Epithelial cell of esophagus (primary cell): ENCODE data around the gene NOP56.
A peak's percentile ranks its signal among the peaks of the same experiment; 100 is the strongest.

Source experiments
- DNase-seq: peaks from one replicate; pipeline ENCODE4 v3.0.0; 2010; ENCODE audit warnings: low read depth
- H3K4me3 ChIP-seq: 2 replicates; pipeline ENCODE4 v1.5.1; 2011; ENCODE audit warnings: mild to moderate bottlenecking, low read length, control low read depth
- CTCF ChIP-seq: IDR thresholded peaks from 2 replicates; pipeline ENCODE4 v1.5.1; 2011; ENCODE audit warnings: low read depth, mild to moderate bottlenecking, low read length, control low read depth, inconsistent platforms; ENCODE audit not compliant: insufficient read depth; ENCODE audit errors: missing control alignments

The NOP56 gene

DNA sequence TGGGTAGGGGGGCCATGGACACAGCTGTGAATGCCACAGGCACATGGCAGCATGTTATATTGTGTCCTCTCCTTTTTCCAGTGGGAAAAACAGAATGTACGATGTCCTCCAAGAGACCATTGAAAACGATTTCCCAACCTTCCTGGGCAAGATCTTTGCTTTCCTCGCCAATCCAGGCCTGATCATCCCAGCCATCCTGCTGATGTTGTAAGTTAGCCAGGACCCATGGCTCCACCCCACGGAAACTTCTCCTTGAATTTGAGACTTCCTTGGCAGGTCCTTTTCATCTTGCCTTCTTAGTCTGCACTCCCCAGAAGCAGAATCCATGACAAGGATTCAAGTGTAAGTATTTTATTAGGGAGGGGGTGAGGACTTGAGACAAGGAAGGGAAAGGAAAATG is 28.2 kb upstream of the NOP56 start:
- H3K4me3 ChIP-seq, result no peak overlapping the region
- no peak for DNase-seq
- no peak for TF ChIP-seq CTCF

DNA sequence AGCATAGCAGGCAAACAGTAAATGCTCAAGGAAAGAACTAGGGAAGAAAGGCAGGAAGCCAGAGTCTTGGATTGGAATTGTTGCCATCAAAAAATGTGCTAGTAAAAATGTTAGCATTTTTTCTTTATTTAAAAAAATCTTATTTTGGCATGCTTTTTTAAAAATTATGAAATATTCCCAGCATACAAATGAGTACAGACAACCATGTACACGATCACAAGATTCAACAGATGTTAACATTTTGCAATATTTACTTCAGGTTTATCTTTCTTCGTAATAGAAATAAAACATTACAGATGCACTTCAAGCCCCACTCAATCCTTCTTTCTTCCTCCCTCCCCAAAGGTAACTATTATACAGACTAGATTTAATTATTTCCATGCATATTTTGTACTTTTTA is 27.4 kb upstream of the NOP56 start:
- H3K4me3 ChIP-seq, result no peak overlapping the region
- no peak for TF ChIP-seq CTCF
- DNase-seq, result no peak

GRCh38 chr20:2626853-2627541 is 25.4 kb upstream of the NOP56 start:
- TF ChIP-seq CTCF, result no peak
- DNase-seq, result peak; percentile 97
- H3K4me3 ChIP-seq, result no peak overlapping the region

GRCh38 chr20:2631228-2631627 is 21.2 kb upstream of the NOP56 start:
- no peak for TF ChIP-seq CTCF
- DNase-seq, result peak; percentile 20
- H3K4me3 ChIP-seq, result no peak overlapping the region

DNA sequence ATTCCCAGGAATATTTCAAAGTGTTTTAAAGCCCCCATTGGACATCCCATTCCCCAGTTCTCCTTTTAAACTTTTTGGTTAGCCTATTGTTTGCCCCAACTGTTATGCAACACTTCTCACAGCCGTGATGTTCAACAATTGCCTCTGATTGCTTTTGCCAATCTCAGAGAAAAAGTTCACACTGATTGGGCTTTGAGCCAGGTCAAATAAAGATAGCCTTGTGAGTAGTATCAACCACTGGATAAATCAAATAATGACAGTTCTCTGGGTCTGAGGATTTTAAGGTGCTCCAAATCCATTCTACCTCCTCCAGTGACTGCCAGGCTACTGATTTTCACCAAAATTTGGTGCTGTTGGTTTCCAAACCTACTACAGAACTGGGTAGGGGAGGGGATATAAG is 19.1 kb upstream of the NOP56 start:
- no peak for DNase-seq
- H3K4me3 ChIP-seq, result no peak overlapping the region
- no peak for TF ChIP-seq CTCF

- no peak for DNase-seq
- no peak for TF ChIP-seq CTCF
- H3K4me3 ChIP-seq, result no peak overlapping the region
Measured at GRCh38 chr20:2637246-2637645, 15.2 kb upstream of the NOP56 start.

- H3K4me3 ChIP-seq, result no peak overlapping the region
- TF ChIP-seq CTCF, result no peak
- no peak for DNase-seq
Measured at GRCh38 chr20:2640260-2640659, 12.2 kb upstream of the NOP56 start.
